Astrocyte of the spinal cord (primary cell): Measurements from ENCODE around the gene IL20RB.
"Not testable (repeated sequence)": the region's sequence is repeated elsewhere in the genome, so short reads cannot be mapped to it uniquely, and the experiment has no call there.

Experiments used
- DNase-seq: peaks from one replicate; pipeline ENCODE4 v3.0.0; 2011; ENCODE audit warnings: low read depth, low spot score
- H3K4me3 ChIP-seq: 2 replicates; pipeline ENCODE4 v1.5.1; 2011; ENCODE audit warnings: low read depth, mild to moderate bottlenecking, low read length, moderate library complexity
- in situ Hi-C: cut with HindIII; loops from 2 replicates; pipeline ENCODE4 v1.10.0; 2017; ENCODE audit warnings: low sequenced_read_pairs
- TF ChIP-seq, protein P1 (sequence below): IDR thresholded peaks from 2 replicates; pipeline ENCODE4 v1.5.1; 2012; ENCODE audit warnings: low read depth, mild to moderate bottlenecking, low read length, inconsistent platforms

Gene IL20RB

DNA sequence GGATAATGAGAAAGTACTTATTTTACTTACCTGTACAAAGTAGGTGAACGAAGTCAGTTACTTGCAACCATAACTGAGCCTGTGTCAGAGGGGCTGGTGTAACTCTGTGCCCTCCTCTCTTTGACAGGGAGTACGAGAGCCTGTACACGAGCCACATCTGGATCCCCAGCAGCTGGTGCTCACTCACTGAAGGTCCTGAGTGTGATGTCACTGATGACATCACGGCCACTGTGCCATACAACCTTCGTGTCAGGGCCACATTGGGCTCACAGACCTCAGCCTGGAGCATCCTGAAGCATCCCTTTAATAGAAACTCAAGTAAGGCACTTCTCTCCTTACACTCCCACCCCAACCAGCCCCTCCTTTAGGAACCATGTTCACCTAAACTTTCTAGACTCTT is 24.2 kb downstream of the IL20RB start:
- no peak overlapping the region for H3K4me3 ChIP-seq
- DNase-seq = no peak
- in situ Hi-C loops = no loop called here
- TF ChIP-seq, protein P1, sequence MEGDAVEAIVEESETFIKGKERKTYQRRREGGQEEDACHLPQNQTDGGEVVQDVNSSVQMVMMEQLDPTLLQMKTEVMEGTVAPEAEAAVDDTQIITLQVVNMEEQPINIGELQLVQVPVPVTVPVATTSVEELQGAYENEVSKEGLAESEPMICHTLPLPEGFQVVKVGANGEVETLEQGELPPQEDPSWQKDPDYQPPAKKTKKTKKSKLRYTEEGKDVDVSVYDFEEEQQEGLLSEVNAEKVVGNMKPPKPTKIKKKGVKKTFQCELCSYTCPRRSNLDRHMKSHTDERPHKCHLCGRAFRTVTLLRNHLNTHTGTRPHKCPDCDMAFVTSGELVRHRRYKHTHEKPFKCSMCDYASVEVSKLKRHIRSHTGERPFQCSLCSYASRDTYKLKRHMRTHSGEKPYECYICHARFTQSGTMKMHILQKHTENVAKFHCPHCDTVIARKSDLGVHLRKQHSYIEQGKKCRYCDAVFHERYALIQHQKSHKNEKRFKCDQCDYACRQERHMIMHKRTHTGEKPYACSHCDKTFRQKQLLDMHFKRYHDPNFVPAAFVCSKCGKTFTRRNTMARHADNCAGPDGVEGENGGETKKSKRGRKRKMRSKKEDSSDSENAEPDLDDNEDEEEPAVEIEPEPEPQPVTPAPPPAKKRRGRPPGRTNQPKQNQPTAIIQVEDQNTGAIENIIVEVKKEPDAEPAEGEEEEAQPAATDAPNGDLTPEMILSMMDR = no peak

DNA sequence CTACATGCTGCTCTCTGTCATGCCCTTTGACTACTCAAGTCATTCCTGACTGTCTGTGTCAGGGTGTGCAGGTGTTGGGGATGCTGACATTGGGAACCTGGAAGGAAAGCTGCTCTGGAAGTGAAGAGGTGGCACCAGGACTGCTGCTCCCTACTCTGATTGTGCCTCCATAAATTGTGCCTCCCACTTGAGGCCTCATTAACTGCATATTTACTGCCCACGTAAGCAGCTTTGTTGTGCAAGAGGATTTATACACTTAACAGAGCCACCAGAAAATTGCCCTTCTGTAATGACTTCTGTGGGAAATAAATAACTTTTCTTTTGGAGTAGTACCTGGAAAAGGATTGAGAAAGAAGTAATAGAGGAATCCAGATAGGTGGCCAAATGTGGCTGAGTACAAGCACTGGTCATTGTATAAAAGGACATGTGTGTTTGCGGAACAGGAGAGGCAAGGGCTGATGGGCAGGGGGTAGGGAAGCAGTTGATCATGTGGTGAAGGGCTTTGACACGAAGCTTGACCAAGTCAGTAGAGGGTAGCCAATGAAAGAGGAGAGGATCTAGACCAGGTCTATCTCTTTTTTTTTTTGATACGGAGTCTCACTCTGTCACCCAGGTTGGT is 24.8 kb downstream of the IL20RB start:
- in situ Hi-C loops = no loop called here
- no peak overlapping the region for H3K4me3 ChIP-seq
- DNase-seq = no peak
- TF ChIP-seq, protein P1 = no peak

DNA sequence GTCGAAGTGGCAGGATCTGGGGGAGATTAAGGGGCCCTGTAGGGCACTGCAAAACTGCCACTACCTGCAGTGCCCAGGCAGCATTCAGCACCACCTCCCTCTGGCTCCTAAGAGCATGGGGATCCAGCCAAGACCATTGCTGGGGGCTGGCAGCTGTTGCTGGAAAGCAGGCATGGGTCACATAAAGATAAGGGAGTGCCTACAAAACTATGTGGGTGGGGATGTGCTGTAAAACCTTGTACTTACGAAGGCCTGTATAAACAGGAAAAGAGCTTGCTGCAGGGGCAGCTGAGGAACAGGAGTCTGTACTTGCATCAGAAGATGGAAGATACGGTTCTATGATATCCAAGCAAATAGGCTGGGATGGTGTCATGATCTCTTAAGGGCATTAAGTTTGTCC is 27.1 kb downstream of the IL20RB start:
- peak; percentile 10 for DNase-seq

DNA sequence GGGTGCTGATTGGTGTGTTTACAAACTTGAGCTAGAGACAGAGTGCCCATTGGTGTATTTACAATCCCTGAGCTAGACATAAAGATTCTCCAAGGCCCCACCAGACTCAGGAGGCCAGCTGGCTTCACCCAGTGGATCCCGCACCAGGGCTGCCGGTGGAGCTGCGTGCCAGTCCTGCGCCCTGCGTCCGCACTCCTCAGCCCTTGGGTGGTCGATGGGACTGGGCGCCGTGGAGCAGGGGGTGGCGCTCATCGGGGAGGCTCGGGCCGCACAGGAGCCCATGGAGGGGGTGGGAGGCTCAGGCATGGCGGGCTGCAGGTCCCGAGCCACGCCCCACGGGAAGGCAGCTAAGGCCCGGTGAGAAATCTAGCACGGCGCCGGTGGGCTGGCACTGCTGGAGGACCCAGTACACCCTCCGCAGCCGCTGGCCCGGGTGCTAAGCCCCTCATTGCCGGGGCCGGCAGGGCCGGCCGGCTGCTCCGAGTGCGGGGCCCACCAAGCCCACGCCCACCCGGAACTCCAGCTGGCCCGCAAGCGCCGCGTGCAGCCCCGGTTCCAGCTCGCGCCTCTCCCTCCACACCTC is 29.7 kb downstream of the IL20RB start:
- DNase-seq, in situ Hi-C loops: not testable (repeated sequence)

More for the DNA sequence above, 27.1 kb downstream of the IL20RB start:
- in situ Hi-C loops = no loop called here
- no peak overlapping the region for H3K4me3 ChIP-seq
- TF ChIP-seq, protein P1 = no peak

DNA sequence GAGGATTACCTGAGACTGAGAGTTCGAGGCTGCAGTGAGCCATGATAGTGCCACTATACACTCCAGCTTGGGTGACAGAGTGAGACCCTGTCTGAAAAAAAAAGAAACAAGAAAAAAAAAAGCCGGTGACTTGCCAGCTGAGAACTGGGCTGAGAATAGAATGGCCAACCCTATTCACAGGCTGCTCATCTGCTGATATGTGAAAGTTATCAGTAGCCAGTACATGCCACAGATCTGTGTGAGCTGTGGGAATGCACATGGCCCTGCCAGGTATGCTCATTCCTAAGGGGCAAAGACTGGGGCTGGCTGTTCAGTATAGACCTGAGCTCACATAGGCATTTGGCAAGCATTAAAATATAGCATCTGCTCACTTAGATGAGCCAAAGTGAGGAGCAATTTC is 30.9 kb downstream of the IL20RB start:
- in situ Hi-C loops = no loop called here

More for the DNA sequence above, 29.7 kb downstream of the IL20RB start:
- H3K4me3 ChIP-seq = not testable (repeated sequence)

DNA sequence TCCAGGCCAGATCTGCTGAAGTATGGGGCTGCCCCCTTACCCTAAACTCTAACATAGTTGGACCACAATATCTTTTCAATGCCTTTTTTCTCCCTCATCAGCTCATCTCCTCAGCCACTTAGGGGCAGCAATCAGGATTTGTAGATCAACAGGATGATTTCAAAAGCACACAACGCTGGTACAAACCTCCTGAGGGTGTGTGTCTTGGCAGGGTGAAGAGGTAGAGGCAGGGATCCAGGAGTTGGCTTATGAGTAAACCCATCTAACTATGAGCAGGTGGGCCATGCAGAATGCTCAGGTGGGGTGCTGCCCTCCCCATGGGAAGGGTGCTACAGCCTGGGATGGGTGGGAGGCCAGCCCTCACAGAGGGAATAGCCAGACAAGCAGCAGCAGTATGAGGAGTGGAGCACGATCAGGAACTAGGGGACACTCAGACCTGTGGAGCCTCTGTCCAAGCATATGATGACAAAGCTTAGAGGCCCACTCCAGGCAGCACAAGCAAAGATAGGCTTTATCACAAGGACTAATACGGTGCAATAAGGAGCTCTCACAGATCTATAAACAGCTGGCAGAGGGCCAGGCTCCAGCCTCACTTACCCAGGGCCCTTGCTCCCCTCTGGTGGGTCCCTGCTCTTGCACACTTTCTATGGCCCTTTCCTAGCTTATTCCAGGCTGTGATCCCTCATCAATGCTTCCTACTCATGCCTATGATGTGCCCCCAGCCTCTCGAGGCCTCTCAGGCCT is 32.2 kb downstream of the IL20RB start:
- TF ChIP-seq, protein P1 = no peak
- H3K4me3 ChIP-seq = no peak overlapping the region
- in situ Hi-C loops = no loop called here
- no peak for DNase-seq

More for the DNA sequence above, 30.9 kb downstream of the IL20RB start:
- TF ChIP-seq, protein P1 = no peak
- H3K4me3 ChIP-seq = no peak overlapping the region
- no peak for DNase-seq

DNA sequence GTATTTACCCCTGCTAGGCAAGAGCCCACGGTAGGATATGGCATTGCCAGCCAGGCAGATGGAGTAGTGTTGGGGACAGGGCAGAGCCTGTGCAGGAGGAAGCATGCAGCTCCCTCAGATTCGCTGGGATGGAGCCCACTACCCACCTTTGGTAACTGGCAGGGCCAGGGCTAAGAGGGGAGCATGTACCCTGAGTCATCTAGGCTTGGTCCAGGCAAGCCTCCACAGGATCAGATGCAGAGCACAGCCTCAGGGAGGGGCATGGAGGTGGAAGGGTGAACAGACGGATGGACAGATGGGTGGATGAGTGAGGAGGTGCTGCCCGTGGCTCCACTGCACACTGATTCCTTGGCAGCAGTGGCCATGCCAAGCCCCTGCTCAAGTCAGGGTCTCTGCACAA is 33.0 kb downstream of the IL20RB start:
- no peak for DNase-seq
- H3K4me3 ChIP-seq = no peak overlapping the region
- TF ChIP-seq, protein P1 = no peak
- in situ Hi-C loops = no loop called here
